ENCODE measurements around the gene TYW1. TPM values are rescaled to one million over a fixed set of nuclear protein-coding genes. Genes with fewer than 3 reads are reported as not detected.
A peak's percentile ranks its signal among the peaks of the same experiment; 100 is the strongest.
"Not testable (repeated sequence)": the region's sequence is repeated elsewhere in the genome, so short reads cannot be mapped to it uniquely, and the experiment has no call there.

TYW1 gene
- total and polyA plus RNA-seq, 2 experiments from 2014 or later, result 13.8 to 18.5 TPM

GRCh38 chr7:67223551-67223950 is 226.9 kb downstream of the TYW1 start:
- not testable (repeated sequence) for H4K20me1 ChIP-seq (ENCODE audit: insufficient read depth, poor library complexity, severe bottlenecking); H3K27ac ChIP-seq; H3K9me2 ChIP-seq (replicated peaks; ENCODE audit: insufficient read depth); H3K4me2 ChIP-seq; H3K27me3 ChIP-seq; H3K36me3 ChIP-seq (replicated peaks; ENCODE audit: insufficient read depth, low read depth); H3K79me2 ChIP-seq; H3K4me3 ChIP-seq; H2AFZ ChIP-seq; H3K4me1 ChIP-seq (ENCODE audit: insufficient read depth); H3K9me3 ChIP-seq (ENCODE audit: low read depth)
- 76% methylated on average over 2 of the region's 2 CpGs for WGBS (ENCODE audit: low lambda C conversion rate, missing lambda C conversion rate)
- DNase-seq (ENCODE audit: low spot score), result peak; percentile 34

GRCh38 chr7:67226340-67226907 is 229.8 kb downstream of the TYW1 start:
- 75% methylated on average over 5 of the region's 5 CpGs for WGBS (ENCODE audit: low lambda C conversion rate, missing lambda C conversion rate)
- not testable (repeated sequence) for H3K4me3 ChIP-seq; H3K4me2 ChIP-seq; H3K79me2 ChIP-seq; H3K27ac ChIP-seq; H3K4me1 ChIP-seq (ENCODE audit: insufficient read depth); H4K20me1 ChIP-seq (ENCODE audit: insufficient read depth, poor library complexity, severe bottlenecking); H2AFZ ChIP-seq; DNase-seq (ENCODE audit: low spot score); H3K27me3 ChIP-seq; H3K9me2 ChIP-seq (replicated peaks; ENCODE audit: insufficient read depth); H3K9me3 ChIP-seq (ENCODE audit: low read depth); H3K36me3 ChIP-seq (replicated peaks; ENCODE audit: insufficient read depth, low read depth)

- not testable (repeated sequence) for H2AFZ ChIP-seq, H3K4me2 ChIP-seq
- 88% methylated on average over 6 of the region's 6 CpGs for WGBS (ENCODE audit: low lambda C conversion rate, missing lambda C conversion rate)
These were observed 230.3 kb downstream of the TYW1 start for GRCh38 chr7:67226967-67227366.

GRCh38 chr7:67229018-67229417 is 232.4 kb downstream of the TYW1 start:
- not testable (repeated sequence) for H3K9me3 ChIP-seq (ENCODE audit: low read depth); H3K27ac ChIP-seq; H3K79me2 ChIP-seq; H3K4me2 ChIP-seq; H3K4me1 ChIP-seq (ENCODE audit: insufficient read depth); H3K4me3 ChIP-seq; DNase-seq (ENCODE audit: low spot score); H3K9me2 ChIP-seq (replicated peaks; ENCODE audit: insufficient read depth); H3K27me3 ChIP-seq; H4K20me1 ChIP-seq (ENCODE audit: insufficient read depth, poor library complexity, severe bottlenecking); H3K36me3 ChIP-seq (replicated peaks; ENCODE audit: insufficient read depth, low read depth); H2AFZ ChIP-seq
- 73% methylated on average over 9 of the region's 9 CpGs for WGBS (ENCODE audit: low lambda C conversion rate, missing lambda C conversion rate)

More at GRCh38 chr7:67226967-67227366, 230.3 kb downstream of the TYW1 start:
- H3K9me2 ChIP-seq (replicated peaks; ENCODE audit: insufficient read depth); DNase-seq (ENCODE audit: low spot score); H3K79me2 ChIP-seq; H3K36me3 ChIP-seq (replicated peaks; ENCODE audit: insufficient read depth, low read depth); H4K20me1 ChIP-seq (ENCODE audit: insufficient read depth, poor library complexity, severe bottlenecking); H3K4me1 ChIP-seq (ENCODE audit: insufficient read depth); H3K27ac ChIP-seq; H3K4me3 ChIP-seq; H3K27me3 ChIP-seq; H3K9me3 ChIP-seq (ENCODE audit: low read depth): not testable (repeated sequence)

- H3K27me3 ChIP-seq; H4K20me1 ChIP-seq (ENCODE audit: insufficient read depth, poor library complexity, severe bottlenecking); H3K27ac ChIP-seq; H2AFZ ChIP-seq; H3K4me1 ChIP-seq (ENCODE audit: insufficient read depth); H3K4me2 ChIP-seq; H3K79me2 ChIP-seq; H3K4me3 ChIP-seq; DNase-seq (ENCODE audit: low spot score); H3K9me3 ChIP-seq (ENCODE audit: low read depth); H3K36me3 ChIP-seq (replicated peaks; ENCODE audit: insufficient read depth, low read depth); H3K9me2 ChIP-seq (replicated peaks; ENCODE audit: insufficient read depth): not testable (repeated sequence)
- 88% methylated on average over 1 of the region's 1 CpG for WGBS (ENCODE audit: low lambda C conversion rate, missing lambda C conversion rate)
These were observed 233.4 kb downstream of the TYW1 start for GRCh38 chr7:67230029-67230428.

GRCh38 chr7:67233506-67233905 is 236.9 kb downstream of the TYW1 start:
- WGBS (ENCODE audit: low lambda C conversion rate, missing lambda C conversion rate), result 61% methylated on average over 6 of the region's 7 CpGs
- H3K4me3 ChIP-seq; H3K9me3 ChIP-seq (ENCODE audit: low read depth): not testable (repeated sequence)

GRCh38 chr7:67236216-67236615 is 239.6 kb downstream of the TYW1 start:
- H4K20me1 ChIP-seq (ENCODE audit: insufficient read depth, poor library complexity, severe bottlenecking); H3K36me3 ChIP-seq (replicated peaks; ENCODE audit: insufficient read depth, low read depth); H3K4me1 ChIP-seq (ENCODE audit: insufficient read depth); H3K79me2 ChIP-seq; H3K4me2 ChIP-seq; H3K9me2 ChIP-seq (replicated peaks; ENCODE audit: insufficient read depth); H3K9me3 ChIP-seq (ENCODE audit: low read depth); DNase-seq (ENCODE audit: low spot score); H3K27ac ChIP-seq; H2AFZ ChIP-seq; H3K27me3 ChIP-seq; H3K4me3 ChIP-seq: not testable (repeated sequence)
- 85% methylated on average over 7 of the region's 7 CpGs for WGBS (ENCODE audit: low lambda C conversion rate, missing lambda C conversion rate)

More at GRCh38 chr7:67233506-67233905, 236.9 kb downstream of the TYW1 start:
- not testable (repeated sequence) for H3K79me2 ChIP-seq; DNase-seq (ENCODE audit: low spot score); H3K36me3 ChIP-seq (replicated peaks; ENCODE audit: insufficient read depth, low read depth); H2AFZ ChIP-seq; H4K20me1 ChIP-seq (ENCODE audit: insufficient read depth, poor library complexity, severe bottlenecking); H3K9me2 ChIP-seq (replicated peaks; ENCODE audit: insufficient read depth); H3K27me3 ChIP-seq; H3K27ac ChIP-seq; H3K4me2 ChIP-seq; H3K4me1 ChIP-seq (ENCODE audit: insufficient read depth)

GRCh38 chr7:67242871-67243270 is 246.2 kb downstream of the TYW1 start:
- not testable (repeated sequence) for H3K9me3 ChIP-seq (ENCODE audit: low read depth); H3K27ac ChIP-seq; H3K36me3 ChIP-seq (replicated peaks; ENCODE audit: insufficient read depth, low read depth); DNase-seq (ENCODE audit: low spot score); H2AFZ ChIP-seq; H4K20me1 ChIP-seq (ENCODE audit: insufficient read depth, poor library complexity, severe bottlenecking); H3K4me1 ChIP-seq (ENCODE audit: insufficient read depth); H3K79me2 ChIP-seq; H3K4me2 ChIP-seq; H3K4me3 ChIP-seq; H3K27me3 ChIP-seq; H3K9me2 ChIP-seq (replicated peaks; ENCODE audit: insufficient read depth)
- 100% methylated on average over 1 of the region's 1 CpG for WGBS (ENCODE audit: low lambda C conversion rate, missing lambda C conversion rate)

- not testable (repeated sequence) for H2AFZ ChIP-seq; H3K9me3 ChIP-seq (ENCODE audit: low read depth); H3K4me3 ChIP-seq; H4K20me1 ChIP-seq (ENCODE audit: insufficient read depth, poor library complexity, severe bottlenecking); H3K36me3 ChIP-seq (replicated peaks; ENCODE audit: insufficient read depth, low read depth); H3K4me2 ChIP-seq; H3K79me2 ChIP-seq; H3K27me3 ChIP-seq; H3K4me1 ChIP-seq (ENCODE audit: insufficient read depth); H3K27ac ChIP-seq; DNase-seq (ENCODE audit: low spot score); H3K9me2 ChIP-seq (replicated peaks; ENCODE audit: insufficient read depth)
- whole genome bisulfite sequencing (ENCODE audit: low lambda C conversion rate, missing lambda C conversion rate), result 91% methylated on average over 4 of the region's 5 CpGs
These were observed 251.7 kb downstream of the TYW1 start for GRCh38 chr7:67248364-67248763.

All from hepatocyte (in vitro differentiated cells).